ENCODE results near the gene ELOVL5. TPM values are rescaled to one million over a fixed set of nuclear protein-coding genes. Genes with fewer than 3 reads are reported as not detected.
A peak's percentile ranks its signal among the peaks of the same experiment; 100 is the strongest.
"Not testable (repeated sequence)": the region's sequence is repeated elsewhere in the genome, so short reads cannot be mapped to it uniquely, and the experiment has no call there.

Gene ELOVL5
- total RNA-seq, 6 experiments from 2014 or later, result 82.0 to 104 (median 89.1) TPM

DNA sequence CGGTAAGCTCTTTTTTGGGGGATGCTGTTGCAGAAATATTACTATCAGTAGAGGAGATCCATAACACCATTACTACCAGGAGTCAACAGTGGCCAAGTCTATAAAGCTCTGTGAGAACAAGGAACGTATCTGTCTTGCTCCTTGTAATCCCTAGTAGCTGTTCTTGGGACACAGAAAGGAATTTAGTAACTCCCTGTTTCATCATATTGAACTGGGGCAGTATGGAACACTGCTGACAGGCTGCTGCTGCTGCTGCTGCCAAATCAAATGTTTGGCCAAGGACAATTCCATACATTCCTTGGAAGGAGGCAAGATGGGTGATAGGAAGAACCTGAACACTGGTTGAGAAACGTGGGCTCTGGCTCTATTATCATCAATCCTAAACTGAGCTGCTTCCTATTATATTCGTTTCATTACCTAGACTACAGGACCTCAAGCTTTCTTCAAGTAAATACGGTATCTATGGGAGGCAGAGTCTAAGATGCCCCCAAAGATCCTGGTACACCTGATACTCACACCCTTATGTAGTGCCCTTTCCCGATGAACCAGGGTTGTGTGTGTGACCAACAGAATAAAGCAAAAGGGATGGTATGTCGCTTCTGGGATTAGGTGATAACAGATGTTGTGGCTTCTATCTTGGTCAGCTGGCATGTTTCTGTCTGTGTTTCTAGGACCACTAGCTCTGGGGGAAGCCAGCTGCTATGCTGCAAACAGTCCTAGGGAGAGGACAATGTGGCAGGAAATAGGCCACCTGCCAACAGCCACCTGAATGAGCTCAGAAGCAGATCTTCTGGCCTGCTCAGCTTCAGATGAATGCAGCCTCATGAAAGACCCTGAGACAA lies 39.5 kb downstream of the ELOVL5 start:
- Mint-ChIP-seq H3K4me3 (no peak overlapping the region; the same call in 1 of the 2 replicates), H3K36me3 (ENCODE audit: low read depth) (peaks cover 9% of the 10 kb centered on the region), H3K9me3 (peaks cover 6% of the 10 kb centered on the region; the same call in 1 of the 2 replicates), H3K27ac (peak overlapping the region; percentile 62), H3K27me3 (ENCODE audit: insufficient read depth) (no peaks in the 10 kb centered on the region), H3K4me1 (ENCODE audit: low read depth) (peaks cover 82% of the 10 kb centered on the region)
- TF ChIP-seq, protein P1, sequence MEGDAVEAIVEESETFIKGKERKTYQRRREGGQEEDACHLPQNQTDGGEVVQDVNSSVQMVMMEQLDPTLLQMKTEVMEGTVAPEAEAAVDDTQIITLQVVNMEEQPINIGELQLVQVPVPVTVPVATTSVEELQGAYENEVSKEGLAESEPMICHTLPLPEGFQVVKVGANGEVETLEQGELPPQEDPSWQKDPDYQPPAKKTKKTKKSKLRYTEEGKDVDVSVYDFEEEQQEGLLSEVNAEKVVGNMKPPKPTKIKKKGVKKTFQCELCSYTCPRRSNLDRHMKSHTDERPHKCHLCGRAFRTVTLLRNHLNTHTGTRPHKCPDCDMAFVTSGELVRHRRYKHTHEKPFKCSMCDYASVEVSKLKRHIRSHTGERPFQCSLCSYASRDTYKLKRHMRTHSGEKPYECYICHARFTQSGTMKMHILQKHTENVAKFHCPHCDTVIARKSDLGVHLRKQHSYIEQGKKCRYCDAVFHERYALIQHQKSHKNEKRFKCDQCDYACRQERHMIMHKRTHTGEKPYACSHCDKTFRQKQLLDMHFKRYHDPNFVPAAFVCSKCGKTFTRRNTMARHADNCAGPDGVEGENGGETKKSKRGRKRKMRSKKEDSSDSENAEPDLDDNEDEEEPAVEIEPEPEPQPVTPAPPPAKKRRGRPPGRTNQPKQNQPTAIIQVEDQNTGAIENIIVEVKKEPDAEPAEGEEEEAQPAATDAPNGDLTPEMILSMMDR (IDR thresholded peaks at IDR 0.05), result no peak
- DNase-seq, result peak; percentile 38

GRCh38 chr6:53306819-53307347 lies 41.9 kb downstream of the ELOVL5 start:
- Mint-ChIP-seq H3K27me3 (ENCODE audit: insufficient read depth) (no peaks in the 10 kb centered on the region; the same call in 1 of the 2 replicates), H3K36me3 (ENCODE audit: low read depth) (peaks cover 2% of the 10 kb centered on the region), H3K9me3 (no peaks in the 10 kb centered on the region), H3K4me3 (no peak overlapping the region), H3K4me1 (ENCODE audit: low read depth) (peaks cover 84% of the 10 kb centered on the region), H3K27ac (peak overlapping the region; percentile 63)
- peak; percentile 46 for DNase-seq
- TF ChIP-seq, protein P1 (IDR thresholded peaks at IDR 0.05), result no peak

DNA sequence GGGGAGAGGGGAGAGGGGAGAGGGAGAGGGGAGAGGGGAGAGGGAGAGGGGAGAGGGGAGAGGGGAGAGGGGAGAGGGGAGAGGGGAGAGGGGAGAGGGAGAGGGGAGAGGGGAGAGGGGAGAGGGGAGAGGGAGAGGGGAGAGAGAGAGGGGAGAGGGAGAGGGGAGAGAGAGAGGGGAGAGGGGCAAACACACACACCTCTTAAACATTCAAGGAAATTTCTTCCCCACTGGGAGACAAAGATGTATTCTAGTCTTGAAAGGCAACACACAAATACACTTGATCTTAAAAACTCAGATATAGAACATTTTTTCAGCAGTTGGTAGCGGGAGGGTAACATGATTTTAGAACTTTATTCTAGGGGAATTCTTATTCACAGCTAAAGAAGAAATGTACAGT lies 42.5 kb downstream of the ELOVL5 start:
- Mint-ChIP-seq H3K27ac (peak overlapping the region; percentile 63), H3K4me1 (ENCODE audit: low read depth) (peaks cover 84% of the 10 kb centered on the region)
- H3K27me3 Mint-ChIP-seq (ENCODE audit: insufficient read depth); H3K9me3 Mint-ChIP-seq; DNase-seq; H3K36me3 Mint-ChIP-seq (ENCODE audit: low read depth); H3K4me3 Mint-ChIP-seq: not testable (repeated sequence)

DNA sequence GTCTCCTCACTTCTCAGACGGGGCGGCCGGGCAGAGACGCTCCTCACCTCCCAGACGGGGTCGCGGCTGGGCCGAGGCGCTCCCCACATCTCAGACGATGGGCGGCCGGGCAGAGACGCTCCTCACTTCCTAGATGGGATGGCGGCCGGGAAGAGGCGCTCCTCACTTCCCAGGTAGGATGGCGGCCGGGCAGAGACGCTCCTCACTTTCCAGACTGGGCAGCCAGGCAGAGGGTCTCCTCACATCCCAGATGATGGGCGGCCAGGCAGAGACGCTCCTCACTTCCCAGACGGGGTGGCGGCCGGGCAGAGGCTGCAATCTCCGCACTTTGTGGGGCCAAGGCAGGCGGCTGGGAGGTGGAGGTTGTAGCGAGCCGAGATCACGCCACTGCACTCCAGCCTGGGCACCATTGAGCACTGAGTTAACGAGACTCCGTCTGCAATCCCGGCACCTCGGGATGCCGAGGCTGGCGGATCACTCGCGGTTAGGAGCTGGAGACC lies 43.2 kb downstream of the ELOVL5 start:
- H3K36me3 Mint-ChIP-seq (ENCODE audit: low read depth); H3K9me3 Mint-ChIP-seq; H3K27ac Mint-ChIP-seq; H3K4me3 Mint-ChIP-seq; DNase-seq; H3K27me3 Mint-ChIP-seq (ENCODE audit: insufficient read depth): not testable (repeated sequence)
- peaks cover 84% of the 10 kb centered on the region for H3K4me1 Mint-ChIP-seq (ENCODE audit: low read depth)

DNA sequence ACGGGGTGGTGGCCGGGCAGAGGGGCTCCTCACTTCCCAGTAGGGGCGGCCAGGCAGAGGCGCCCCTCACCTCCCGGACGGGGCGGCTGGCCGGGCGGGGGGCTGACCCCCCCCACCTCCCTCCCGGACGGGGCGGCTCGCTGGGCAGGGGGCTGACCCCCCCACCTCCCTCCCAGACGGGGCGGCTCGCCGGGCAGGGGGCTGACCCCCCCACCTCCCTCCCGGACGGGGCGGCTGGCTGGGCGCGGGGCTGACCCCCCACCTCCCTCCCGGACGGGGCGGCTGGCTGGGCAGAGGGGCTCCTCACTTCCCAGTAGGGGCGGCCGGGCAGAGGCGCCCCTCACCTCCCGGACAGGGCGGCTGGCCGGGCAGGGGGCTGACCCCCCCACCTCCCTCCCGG lies 43.8 kb downstream of the ELOVL5 start:
- H3K4me1 Mint-ChIP-seq (ENCODE audit: low read depth), result peaks cover 84% of the 10 kb centered on the region

DNA sequence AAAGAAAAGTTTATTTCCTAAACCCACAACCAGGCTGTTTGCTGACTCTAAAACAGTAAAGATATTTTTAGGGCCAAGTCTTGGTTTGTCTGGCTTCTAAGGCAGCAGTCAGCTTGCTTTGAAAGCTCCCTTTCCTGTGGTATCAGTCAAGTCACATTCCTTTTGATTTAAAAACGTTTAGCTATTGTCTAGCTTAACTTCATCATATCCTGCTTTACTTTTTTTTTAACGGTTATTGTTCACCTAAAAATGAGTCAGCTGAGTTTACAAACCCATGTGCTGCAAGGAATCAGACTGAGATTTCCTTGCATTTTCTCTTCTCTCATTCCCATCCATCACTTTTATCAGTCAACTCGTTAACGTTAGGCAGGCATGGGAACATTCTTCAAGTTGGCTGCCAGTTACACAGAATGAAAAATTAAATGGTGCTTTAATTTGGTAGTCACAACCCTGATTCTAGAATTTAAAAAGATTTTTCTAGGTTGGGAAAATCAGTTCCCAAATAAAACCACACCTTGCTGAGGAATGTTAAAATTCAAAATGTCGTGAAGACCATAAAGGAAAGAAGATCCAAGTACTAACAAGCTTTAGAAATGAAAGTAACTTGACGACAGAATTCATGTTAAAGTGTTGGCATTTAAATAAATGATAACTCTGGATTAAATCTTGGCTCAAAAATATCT lies 45.9 kb downstream of the ELOVL5 start:
- TF ChIP-seq, protein P1 (IDR thresholded peaks at IDR 0.05), result no peak
- H3K27me3 Mint-ChIP-seq (ENCODE audit: insufficient read depth), result no peaks in the 10 kb centered on the region; the same call in 1 of the 2 replicates
- peak; percentile 70 for DNase-seq
- H3K4me1 Mint-ChIP-seq (ENCODE audit: low read depth), result peaks cover 84% of the 10 kb centered on the region
- H3K9me3 Mint-ChIP-seq, result no peaks in the 10 kb centered on the region
- H3K27ac Mint-ChIP-seq, result peak overlapping the region; percentile 97
- H3K36me3 Mint-ChIP-seq (ENCODE audit: low read depth), result peaks cover 9% of the 10 kb centered on the region
- peak overlapping the region; percentile 40 for H3K4me3 Mint-ChIP-seq

More for the DNA sequence above, 43.8 kb downstream of the ELOVL5 start:
- H3K9me3 Mint-ChIP-seq; H3K36me3 Mint-ChIP-seq (ENCODE audit: low read depth); H3K27me3 Mint-ChIP-seq (ENCODE audit: insufficient read depth); H3K27ac Mint-ChIP-seq; DNase-seq; H3K4me3 Mint-ChIP-seq: not testable (repeated sequence)

Measured in HFFc6 (cell line).